Urinary bladder (tissue), 4 donors: ENCODE results near the gene STING1. TPM values are rescaled to one million over a fixed set of nuclear protein-coding genes. Genes with fewer than 3 reads are reported as not detected.
"Not testable (repeated sequence)": the region's sequence is repeated elsewhere in the genome, so short reads cannot be mapped to it uniquely, and the experiment has no call there.

ENCODE experiments used
- DNase-seq: peaks from one replicate; pipeline ENCODE4 v3.0.0-alpha.2; 2015; ENCODE audit errors: extremely low spot score
- H3K27ac ChIP-seq: one replicate; pipeline ENCODE4 v1.5.1; 2013; ENCODE audit warnings: low read depth, mild to moderate bottlenecking, moderate library complexity
- H3K36me3 ChIP-seq: one replicate; pipeline ENCODE4 v1.6.1; 2013; ENCODE audit warnings: mild to moderate bottlenecking, moderate library complexity; ENCODE audit not compliant: insufficient read depth
- H3K4me1 ChIP-seq: one replicate; pipeline ENCODE4 v1.6.1; 2013; ENCODE audit warnings: mild to moderate bottlenecking, moderate library complexity; ENCODE audit not compliant: insufficient read depth
- H3K4me3 ChIP-seq: one replicate; pipeline ENCODE4 v1.5.1; 2013; ENCODE audit warnings: low read depth, low read length
- WGBS: extraction: QIAGEN DNeasy Blood & Tissue Kit; methylation state at CpG from one replicate; pipeline ENCODE4 v1.1.7; 2013; 5-methylcytosine and 5-hydroxymethylcytosine counted together
- polyA plus RNA-seq: library from polyadenylated mRNA; stranded (reverse); fragments of 200-250 nt; gene quantifications from one replicate; pipeline ENCODE4 v1.2.3, GENCODE V29; 2013
- total RNA-seq: library from RNA; depleted of rRNA; stranded (reverse); fragments of >200 nt; gene quantifications from one replicate; pipeline ENCODE4 v1.2.3, GENCODE V29; 2014
- donor health status: healthy with polysubstance abuse.
- donor health status: healthy.

Gene STING1
- total RNA-seq (20.0 TPM), polyA plus RNA-seq (53.0 TPM)

GRCh38 chr5:139482050-139482889 is at the start of gene STING1:
Gene STING1 (minus strand): TSS chr5:139482758. CDS start chr5:139481704, 1,054 bp downstream.
- 10% methylated on average over 19 of the region's 19 CpGs for WGBS
- H3K27ac ChIP-seq, result peak within 1 kb of the TSS; percentile 95
- H3K4me3 ChIP-seq, result peak within 1 kb of the TSS; percentile 41
- no peaks in the 10 kb centered on the region for H3K4me1 ChIP-seq
- DNase-seq, result peak; percentile 94
- no peaks in the 10 kb centered on the region for H3K36me3 ChIP-seq

- WGBS, result 93% methylated on average over 3 of the region's 3 CpGs
- Histone ChIP-seq H3K27ac (no peak overlapping the region), H3K36me3 (no peaks in the 10 kb centered on the region), H3K4me3 (no peak overlapping the region), H3K4me1 (no peaks in the 10 kb centered on the region)
- no peak for DNase-seq
These were observed 49.2 kb upstream of the STING1 start for GRCh38 chr5:139531772-139532169.

- H3K4me3 ChIP-seq, H3K4me1 ChIP-seq, DNase-seq, H3K27ac ChIP-seq, H3K36me3 ChIP-seq: not testable (repeated sequence)
- WGBS, result 93% methylated on average over 2 of the region's 2 CpGs
These were observed 47.5 kb upstream of the STING1 start for GRCh38 chr5:139530079-139530478.

DNA sequence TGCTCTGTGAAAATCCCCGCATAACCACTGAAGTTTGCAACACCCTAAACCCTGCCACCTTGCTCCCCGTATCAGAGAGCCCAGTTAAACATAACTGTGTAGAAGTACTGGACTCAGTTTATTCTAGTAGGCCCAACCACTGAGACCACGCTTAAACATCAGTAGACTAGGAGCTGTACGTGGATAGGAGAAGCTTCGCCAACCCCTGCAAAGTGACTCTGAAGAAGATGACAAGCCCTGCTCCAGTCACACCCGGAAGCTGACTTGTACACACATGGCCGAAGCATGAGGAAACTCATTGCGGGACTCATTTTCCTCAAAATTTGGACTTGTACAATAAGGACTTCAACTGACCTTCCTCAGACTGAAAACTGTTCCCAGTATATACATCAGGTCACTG is 46.1 kb upstream of the STING1 start:
- H3K4me3 ChIP-seq, DNase-seq, H3K27ac ChIP-seq, H3K36me3 ChIP-seq, H3K4me1 ChIP-seq: not testable (repeated sequence)
- 95% methylated on average over 8 of the region's 8 CpGs for WGBS

GRCh38 chr5:139527896-139528467 is 45.4 kb upstream of the STING1 start:
- H3K27ac ChIP-seq, H3K4me3 ChIP-seq, DNase-seq, H3K4me1 ChIP-seq, H3K36me3 ChIP-seq: not testable (repeated sequence)
- WGBS, result 69% methylated on average over 7 of the region's 7 CpGs

- H3K4me3 ChIP-seq, DNase-seq, H3K4me1 ChIP-seq, H3K27ac ChIP-seq, H3K36me3 ChIP-seq: not testable (repeated sequence)
- 73% methylated on average over 2 of the region's 2 CpGs for WGBS
These were observed 44.5 kb upstream of the STING1 start for GRCh38 chr5:139527090-139527470.

DNA sequence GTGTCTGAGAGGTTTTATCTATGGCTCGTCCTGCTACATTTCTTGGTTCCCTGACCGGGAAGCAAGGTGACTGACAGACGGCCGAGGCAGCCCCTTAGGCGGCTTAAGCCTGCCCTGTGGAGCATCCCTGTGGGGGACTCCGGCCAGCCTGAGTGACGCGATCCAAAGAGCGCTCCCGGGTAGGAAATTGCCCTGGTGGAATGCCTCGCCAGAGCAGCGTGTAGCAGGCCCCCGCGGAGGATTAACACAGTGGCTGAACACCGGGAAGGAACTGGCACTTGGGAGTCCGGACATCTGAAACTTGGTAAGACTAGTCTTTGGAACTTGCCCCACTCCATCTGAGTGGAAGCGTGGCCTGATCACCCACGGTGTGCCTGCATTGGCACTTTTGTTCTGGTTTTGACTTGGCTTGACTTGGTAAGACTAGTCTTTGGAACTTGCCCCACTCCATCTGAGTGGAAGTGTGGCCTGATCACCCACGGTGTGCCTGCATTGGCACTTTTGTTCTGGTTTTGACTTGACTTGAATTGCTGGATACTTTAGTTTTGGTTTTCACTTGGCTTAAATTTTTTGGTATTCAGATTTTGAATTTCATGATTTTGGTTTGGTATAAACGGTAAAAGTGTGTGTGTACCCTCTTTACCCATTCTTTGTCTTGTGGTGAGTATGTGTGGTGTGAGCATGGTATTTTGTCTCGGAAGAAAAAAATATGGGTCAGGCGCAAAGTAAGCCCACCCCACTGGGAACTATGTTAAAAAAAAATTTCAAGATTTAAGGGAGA is 43.9 kb upstream of the STING1 start:
- WGBS, result 82% methylated on average over 22 of the region's 22 CpGs
- H3K36me3 ChIP-seq, H3K27ac ChIP-seq, DNase-seq, H3K4me3 ChIP-seq, H3K4me1 ChIP-seq: not testable (repeated sequence)

- not testable (repeated sequence) for DNase-seq, H3K4me3 ChIP-seq, H3K4me1 ChIP-seq
These were observed 43.2 kb upstream of the STING1 start for GRCh38 chr5:139525586-139526308.

GRCh38 chr5:139524940-139525585 is 42.5 kb upstream of the STING1 start:
- DNase-seq, result no peak
- WGBS, result 68% methylated on average over 2 of the region's 2 CpGs

More at GRCh38 chr5:139525586-139526308, 43.2 kb upstream of the STING1 start:
- not testable (repeated sequence) for H3K27ac ChIP-seq, H3K36me3 ChIP-seq
- 90% methylated on average over 12 of the region's 12 CpGs for WGBS

GRCh38 chr5:139524446-139524845 is 41.9 kb upstream of the STING1 start:
- Histone ChIP-seq H3K4me1 (no peaks in the 10 kb centered on the region), H3K4me3 (no peak overlapping the region), H3K27ac (no peak overlapping the region), H3K36me3 (no peaks in the 10 kb centered on the region)
- 73% methylated on average over 4 of the region's 4 CpGs for WGBS
- no peak for DNase-seq

More at GRCh38 chr5:139524940-139525585, 42.5 kb upstream of the STING1 start:
- no peak overlapping the region for H3K27ac ChIP-seq
- no peak overlapping the region for H3K4me3 ChIP-seq
- H3K4me1 ChIP-seq, result no peaks in the 10 kb centered on the region
- no peaks in the 10 kb centered on the region for H3K36me3 ChIP-seq

GRCh38 chr5:139523635-139524445 is 41.3 kb upstream of the STING1 start:
- DNase-seq, result no peak
- Histone ChIP-seq H3K27ac (no peak overlapping the region), H3K4me1 (no peaks in the 10 kb centered on the region), H3K4me3 (no peak overlapping the region), H3K36me3 (no peaks in the 10 kb centered on the region)
- 81% methylated on average over 10 of the region's 10 CpGs for WGBS
